ENCODE results near the gene GJB1. TPM values are rescaled to one million over a fixed set of nuclear protein-coding genes. Genes with fewer than 3 reads are reported as not detected.

The GJB1 gene
- total and polyA plus RNA-seq, 9 of the 15 experiments (the other 6 are each of a cell fraction or from before 2014, with no cell fraction given) = 0.11 TPM; not detected in 8

DNA sequence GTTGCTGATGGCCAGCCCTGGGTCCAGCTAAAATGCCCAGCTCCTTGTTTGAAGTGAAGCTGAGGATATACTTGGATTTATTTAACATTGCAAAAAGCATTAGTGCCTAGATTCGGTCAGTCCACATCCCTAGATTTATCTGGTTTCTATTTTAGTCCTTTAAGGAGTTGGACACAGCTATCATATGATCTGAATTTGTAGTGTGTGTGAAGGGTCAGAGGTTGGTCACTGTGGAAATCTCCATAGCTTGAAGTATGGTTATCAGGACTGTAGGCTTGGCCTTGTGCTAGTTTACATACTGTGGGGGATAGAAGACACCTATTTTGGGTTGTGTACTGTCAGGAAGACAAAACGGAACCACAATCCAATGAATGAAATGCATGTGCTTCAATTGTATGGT lies 49.6 kb upstream of the GJB1 start (continued):
- TF ChIP-seq, protein P1, sequence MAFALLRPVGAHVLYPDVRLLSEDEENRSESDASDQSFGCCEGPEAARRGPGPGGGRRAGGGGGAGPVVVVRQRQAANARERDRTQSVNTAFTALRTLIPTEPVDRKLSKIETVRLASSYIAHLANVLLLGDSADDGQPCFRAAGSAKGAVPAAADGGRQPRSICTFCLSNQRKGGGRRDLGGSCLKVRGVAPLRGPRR (CRISPR knock-in tag; IDR thresholded peaks at IDR 0.05) = no peak
- TF ChIP-seq, protein P2, sequence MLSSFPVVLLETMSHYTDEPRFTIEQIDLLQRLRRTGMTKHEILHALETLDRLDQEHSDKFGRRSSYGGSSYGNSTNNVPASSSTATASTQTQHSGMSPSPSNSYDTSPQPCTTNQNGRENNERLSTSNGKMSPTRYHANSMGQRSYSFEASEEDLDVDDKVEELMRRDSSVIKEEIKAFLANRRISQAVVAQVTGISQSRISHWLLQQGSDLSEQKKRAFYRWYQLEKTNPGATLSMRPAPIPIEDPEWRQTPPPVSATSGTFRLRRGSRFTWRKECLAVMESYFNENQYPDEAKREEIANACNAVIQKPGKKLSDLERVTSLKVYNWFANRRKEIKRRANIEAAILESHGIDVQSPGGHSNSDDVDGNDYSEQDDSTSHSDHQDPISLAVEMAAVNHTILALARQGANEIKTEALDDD (IDR thresholded peaks at IDR 0.05) = peak; percentile 22; the same call in 1 of the 2 replicates
- TF ChIP-seq NR1H2 (CRISPR knock-in tag; IDR thresholded peaks at IDR 0.05) = no peak
- TF ChIP-seq MEF2D (tag; conservative IDR thresholded peaks at IDR 0.05; ENCODE audit: low read depth) = peak; percentile 92
- TF ChIP-seq NCOA2 (IDR thresholded peaks at IDR 0.05; ENCODE audit: partially characterized antibody in 2 of 2) = no peak
- TF ChIP-seq, protein P3, sequence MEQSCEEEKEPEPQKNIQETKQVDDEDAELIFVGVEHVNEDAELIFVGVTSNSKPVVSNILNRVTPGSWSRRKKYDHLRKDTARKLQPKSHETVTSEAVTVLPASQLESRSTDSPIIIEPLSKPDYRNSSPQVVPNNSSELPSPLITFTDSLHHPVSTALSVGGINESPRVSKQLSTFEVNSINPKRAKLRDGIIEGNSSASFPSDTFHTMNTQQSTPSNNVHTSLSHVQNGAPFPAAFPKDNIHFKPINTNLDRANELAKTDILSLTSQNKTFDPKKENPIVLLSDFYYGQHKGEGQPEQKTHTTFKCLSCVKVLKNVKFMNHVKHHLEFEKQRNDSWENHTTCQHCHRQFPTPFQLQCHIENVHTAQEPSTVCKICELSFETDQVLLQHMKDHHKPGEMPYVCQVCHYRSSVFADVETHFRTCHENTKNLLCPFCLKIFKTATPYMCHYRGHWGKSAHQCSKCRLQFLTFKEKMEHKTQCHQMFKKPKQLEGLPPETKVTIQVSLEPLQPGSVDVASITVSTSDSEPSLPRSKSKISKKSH (CRISPR knock-in tag; IDR thresholded peaks at IDR 0.05) = no peak
- TF ChIP-seq NCOA1 (IDR thresholded peaks at IDR 0.05; ENCODE audit: low read depth) = no peak
- no peak for TF ChIP-seq ATF7 (IDR thresholded peaks at IDR 0.05)
- no peak for TF ChIP-seq MAFG (tag; conservative IDR thresholded peaks at IDR 0.05)

Measured in K562 (cell line).